CD4-positive, CD25-positive, alpha-beta regulatory T cell (primary cell): Measurements from ENCODE around the gene CH25H. TPM values are rescaled to one million over a fixed set of nuclear protein-coding genes. Genes with fewer than 3 reads are reported as not detected.
"Not testable (repeated sequence)": the region's sequence is repeated elsewhere in the genome, so short reads cannot be mapped to it uniquely, and the experiment has no call there.

Experiments
- ATAC-seq, 2 donors: fragments of 150-1000 bp; cut with Tn5 transposase; one replicate each; pipeline ENCODE4 v1.10.0; 2021; ENCODE audit warnings: low read depth in 2 of 2, moderate number of reproducible peaks in 2 of 2, moderate library complexity in 1 of 2
- DNase-seq, 3 donors: peaks; one replicate each; pipeline versions ENCODE4 v3.0.0 to v3.0.0-alpha.2; 2012 to 2022; ENCODE audit warnings: mixed read lengths in 1 of 3
- H3K27ac ChIP-seq: one replicate; pipeline ENCODE4 v1.7.0; 2013; ENCODE audit warnings: mild to moderate bottlenecking, low read length; ENCODE audit not compliant: insufficient read depth, poor library complexity, severe bottlenecking
- H3K27me3 ChIP-seq: one replicate; pipeline ENCODE4 v1.7.0; 2013; ENCODE audit warnings: low read length; ENCODE audit not compliant: control insufficient read depth, insufficient read depth
- H3K36me3 ChIP-seq: one replicate; pipeline ENCODE4 v1.7.0; 2013; ENCODE audit warnings: mild to moderate bottlenecking, low read length, moderate library complexity; ENCODE audit not compliant: control insufficient read depth, insufficient read depth
- H3K4me1 ChIP-seq: 2 replicates; pipeline ENCODE4 v1.7.0; 2013; ENCODE audit warnings: mild to moderate bottlenecking, low read length; ENCODE audit not compliant: insufficient read depth, control insufficient read depth, poor library complexity, severe bottlenecking
- H3K4me3 ChIP-seq: one replicate; pipeline ENCODE4 v1.7.0; 2013; ENCODE audit warnings: low read depth, mild to moderate bottlenecking, low read length, moderate library complexity
- H3K9me3 ChIP-seq, 2 experiments: 1 replicate in 1 of 2; 2 replicates in 1 of 2; pipeline ENCODE4 v1.7.0; 2013; ENCODE audit warnings: low read length in 2 of 2, mild to moderate bottlenecking in 1 of 2, moderate library complexity in 1 of 2; ENCODE audit not compliant: control insufficient read depth in 2 of 2
- H3K27ac Mint-ChIP-seq, 3 donors: one replicate each; pipeline ENCODE4 v1.8.0; 2020 to 2022; ENCODE audit warnings: mild to moderate bottlenecking in 3 of 3, mixed read lengths in 3 of 3, moderate library complexity in 2 of 3
- H3K27me3 Mint-ChIP-seq: one replicate; pipeline ENCODE4 v1.8.0; 2022; ENCODE audit warnings: mild to moderate bottlenecking, mixed read lengths
- H3K36me3 Mint-ChIP-seq: one replicate; pipeline ENCODE4 v1.8.0; 2020; ENCODE audit warnings: mixed read lengths
- H3K4me1 Mint-ChIP-seq, 4 donors: one replicate each; pipeline ENCODE4 v1.8.0; 2020 to 2022; ENCODE audit warnings: mixed read lengths in 4 of 4, mild to moderate bottlenecking in 1 of 4
- H3K4me3 Mint-ChIP-seq, 4 donors: one replicate each; pipeline ENCODE4 v1.8.0; 2020 to 2022; ENCODE audit warnings: mild to moderate bottlenecking in 4 of 4, mixed read lengths in 4 of 4, moderate library complexity in 3 of 4
- H3K9me3 Mint-ChIP-seq, 7 donors: one replicate each; pipeline ENCODE4 v1.8.0; 2020 to 2022; ENCODE audit warnings: mixed read lengths in 7 of 7, mild to moderate bottlenecking in 3 of 7, moderate library complexity in 2 of 7
- polyA plus RNA-seq, 4 donors: library from polyadenylated mRNA; unstranded; fragments of 300-500 nt; fragmentation: Illumina TruSeq; gene quantifications; one replicate each; pipeline ENCODE4 v1.2.3, GENCODE V29; 2021
- total RNA-seq: library from RNA; stranded (reverse); gene quantifications from one replicate; pipeline ENCODE4 v1.2.3, GENCODE V29; 2022

Gene CH25H
- total and polyA plus RNA-seq, 5 donors from 2014 or later, result 0.10 to 1.6 (median 0.99) TPM

DNA sequence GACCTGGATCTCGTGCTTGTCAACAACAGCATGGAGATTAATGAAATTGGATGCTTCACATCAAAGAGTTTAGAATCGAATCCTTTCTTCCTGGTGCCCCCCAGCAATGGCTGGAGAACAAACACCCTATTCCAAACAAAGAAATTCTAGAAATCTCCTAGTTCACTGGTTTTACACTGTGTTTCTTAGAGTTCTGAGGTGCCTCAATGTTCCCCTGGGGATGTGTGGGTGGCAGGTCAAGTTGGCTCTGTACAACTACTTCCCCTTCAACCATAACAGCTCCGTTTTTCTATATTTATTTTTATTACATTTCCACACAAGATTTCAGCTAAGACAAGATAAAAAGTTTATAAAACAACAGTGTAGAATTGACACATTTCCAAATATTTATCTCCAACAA lies 22.5 kb downstream of the CH25H start:
- no peak overlapping the region for H3K27ac Mint-ChIP-seq
- H3K27me3 Mint-ChIP-seq, result peaks cover 34% of the 10 kb centered on the region
- no peak overlapping the region for H3K4me3 Mint-ChIP-seq
- no peaks in the 10 kb centered on the region for H3K4me1 ChIP-seq
- no peaks in the 10 kb centered on the region for H3K36me3 Mint-ChIP-seq
- no peak overlapping the region for H3K27ac ChIP-seq
- DNase-seq (no peak), ATAC-seq (no peak)
- no peaks in the 10 kb centered on the region for H3K36me3 ChIP-seq
- H3K4me3 ChIP-seq, result no peak overlapping the region
- no peaks in the 10 kb centered on the region for H3K9me3 ChIP-seq
- peaks cover 16% of the 10 kb centered on the region for H3K27me3 ChIP-seq
- H3K4me1 Mint-ChIP-seq, result no peaks in the 10 kb centered on the region
- H3K9me3 Mint-ChIP-seq, result no peaks in the 10 kb centered on the region

DNA sequence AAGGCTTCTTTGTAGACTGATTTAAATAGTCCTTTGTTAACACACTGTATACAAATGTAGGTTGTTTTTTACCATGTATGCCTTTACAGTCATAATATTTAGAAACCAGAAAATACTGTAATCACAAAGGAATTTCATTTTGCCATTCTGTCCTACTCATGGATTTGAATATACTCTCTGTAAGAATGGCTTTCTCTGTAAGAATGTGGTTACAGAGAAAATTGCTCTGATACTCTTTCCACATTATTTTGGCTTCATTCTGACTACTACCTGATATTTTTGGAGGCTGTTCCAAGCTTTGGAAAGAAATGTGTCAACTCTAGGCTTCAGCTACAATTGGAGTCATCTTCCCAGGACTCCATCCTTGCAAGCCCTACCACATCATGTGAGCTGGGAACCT lies 23.5 kb downstream of the CH25H start:
- no peak overlapping the region for H3K27ac ChIP-seq
- H3K4me3 Mint-ChIP-seq, result no peak overlapping the region
- DNase-seq, result no peak
- no peak overlapping the region for H3K4me3 ChIP-seq
- H3K36me3 Mint-ChIP-seq, result no peaks in the 10 kb centered on the region
- H3K4me1 Mint-ChIP-seq, result no peaks in the 10 kb centered on the region
- H3K9me3 Mint-ChIP-seq, result no peaks in the 10 kb centered on the region
- no peak for ATAC-seq
- peaks cover 24% of the 10 kb centered on the region for H3K27me3 Mint-ChIP-seq
- no peaks in the 10 kb centered on the region for H3K9me3 ChIP-seq
- no peak overlapping the region for H3K27ac Mint-ChIP-seq
- H3K4me1 ChIP-seq, result no peaks in the 10 kb centered on the region
- H3K36me3 ChIP-seq, result no peaks in the 10 kb centered on the region
- peaks cover 20% of the 10 kb centered on the region for H3K27me3 ChIP-seq

DNA sequence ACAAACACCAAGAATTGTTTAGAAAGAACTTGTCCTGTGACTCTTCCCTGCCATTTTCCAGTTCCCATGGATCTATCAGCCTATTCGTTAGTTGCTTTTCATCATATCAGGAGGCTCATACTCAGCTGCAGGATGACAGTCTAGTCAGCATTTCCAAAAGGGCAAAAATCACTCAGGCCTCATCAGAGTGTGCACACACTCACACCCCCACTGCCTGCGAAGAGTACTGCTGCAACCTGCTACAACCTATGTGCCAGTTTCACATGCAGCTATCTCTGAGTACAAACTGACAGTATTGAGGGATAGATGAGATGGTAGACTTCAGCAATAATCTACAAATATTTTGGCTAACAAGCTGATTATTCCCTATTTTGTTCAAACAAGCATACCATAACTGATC lies 24.2 kb downstream of the CH25H start:
- H3K27ac Mint-ChIP-seq, result no peak overlapping the region
- no peak overlapping the region for H3K4me3 Mint-ChIP-seq
- Histone ChIP-seq H3K9me3 (no peaks in the 10 kb centered on the region), H3K27ac (no peak overlapping the region), H3K4me1 (no peaks in the 10 kb centered on the region), H3K27me3 (peaks cover 23% of the 10 kb centered on the region), H3K36me3 (no peaks in the 10 kb centered on the region), H3K4me3 (no peak overlapping the region)
- peaks cover 19% of the 10 kb centered on the region for H3K27me3 Mint-ChIP-seq
- H3K36me3 Mint-ChIP-seq, result no peaks in the 10 kb centered on the region
- no peaks in the 10 kb centered on the region for H3K4me1 Mint-ChIP-seq
- H3K9me3 Mint-ChIP-seq, result no peaks in the 10 kb centered on the region
- DNase-seq, result no peak
- ATAC-seq, result no peak

DNA sequence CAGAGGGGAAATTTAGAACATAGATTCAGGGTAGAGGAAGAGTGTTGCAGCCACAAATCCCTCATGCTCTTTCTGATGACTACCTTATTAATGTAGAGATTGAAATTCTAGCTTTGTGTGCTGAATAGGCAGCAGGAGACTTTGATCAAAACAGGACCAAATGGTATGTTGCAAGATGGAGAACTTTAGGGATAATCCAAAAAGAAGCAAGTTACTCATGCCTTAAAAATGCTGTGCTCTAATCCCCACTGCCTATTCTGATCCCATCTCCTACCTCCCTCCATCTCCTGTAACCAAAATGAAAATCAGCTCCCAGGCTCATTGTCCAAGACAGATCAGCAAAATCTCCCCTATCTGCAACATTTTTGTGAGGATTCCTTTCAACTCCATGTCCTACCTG lies 31.3 kb downstream of the CH25H start:
- ATAC-seq (no peak), DNase-seq (no peak)
- no peaks in the 10 kb centered on the region for H3K4me1 ChIP-seq
- H3K36me3 ChIP-seq, result no peaks in the 10 kb centered on the region
- H3K27me3 ChIP-seq, result peaks cover 35% of the 10 kb centered on the region
- H3K27me3 Mint-ChIP-seq, result peaks cover 20% of the 10 kb centered on the region
- no peak overlapping the region for H3K4me3 ChIP-seq
- H3K36me3 Mint-ChIP-seq, result no peaks in the 10 kb centered on the region
- no peak overlapping the region for H3K4me3 Mint-ChIP-seq
- H3K27ac ChIP-seq, result no peak overlapping the region
- H3K27ac Mint-ChIP-seq, result no peak overlapping the region
- no peaks in the 10 kb centered on the region for H3K9me3 ChIP-seq
- no peaks in the 10 kb centered on the region for H3K9me3 Mint-ChIP-seq
- peaks cover 0 to 2% (median 0%) of the 10 kb centered on the region in 4 donors for H3K4me1 Mint-ChIP-seq

DNA sequence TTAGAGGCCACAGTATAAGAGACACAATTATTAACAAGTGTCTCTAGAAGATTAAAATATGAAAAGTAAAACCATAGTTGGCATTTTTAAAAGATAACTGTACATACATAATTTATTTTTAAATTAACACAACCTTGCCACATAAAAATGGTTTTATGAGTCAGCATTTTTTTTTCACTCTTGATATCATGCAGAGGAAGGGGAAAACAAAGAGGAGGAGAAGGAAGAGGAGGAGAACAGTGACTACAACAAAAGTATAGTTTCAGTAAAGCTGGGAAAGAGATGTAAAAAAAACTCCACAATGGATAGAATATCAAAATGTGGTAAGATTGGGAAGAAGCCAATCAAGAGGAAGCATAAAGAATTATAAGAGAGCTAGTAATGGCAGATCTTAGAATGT lies 34.0 kb downstream of the CH25H start:
- H3K27ac Mint-ChIP-seq, result no peak overlapping the region
- no peak overlapping the region for H3K27ac ChIP-seq
- no peaks in the 10 kb centered on the region for H3K9me3 Mint-ChIP-seq
- no peaks in the 10 kb centered on the region for H3K36me3 Mint-ChIP-seq
- H3K9me3 ChIP-seq, result no peaks in the 10 kb centered on the region
- H3K4me1 ChIP-seq, result no peaks in the 10 kb centered on the region
- H3K4me3 Mint-ChIP-seq, result no peak overlapping the region
- ATAC-seq, result no peak
- no peak for DNase-seq
- H3K27me3 ChIP-seq, result peaks cover 24% of the 10 kb centered on the region
- peaks cover 20% of the 10 kb centered on the region for H3K27me3 Mint-ChIP-seq
- H3K4me3 ChIP-seq, result no peak overlapping the region
- peaks cover 0 to 2% (median 0%) of the 10 kb centered on the region in 4 donors for H3K4me1 Mint-ChIP-seq
- no peaks in the 10 kb centered on the region for H3K36me3 ChIP-seq

GRCh38 chr10:89171996-89172395 lies 35.1 kb downstream of the CH25H start:
- peaks cover 24% of the 10 kb centered on the region for H3K27me3 ChIP-seq
- ATAC-seq (no peak), DNase-seq (no peak)
- peaks cover 20% of the 10 kb centered on the region for H3K27me3 Mint-ChIP-seq
- no peak overlapping the region for H3K4me3 ChIP-seq
- H3K4me1 Mint-ChIP-seq, result peaks cover 0 to 2% (median 0%) of the 10 kb centered on the region in 4 donors
- no peaks in the 10 kb centered on the region for H3K4me1 ChIP-seq
- H3K36me3 ChIP-seq, result no peaks in the 10 kb centered on the region
- H3K27ac Mint-ChIP-seq, result no peak overlapping the region
- H3K36me3 Mint-ChIP-seq, result no peaks in the 10 kb centered on the region
- no peaks in the 10 kb centered on the region for H3K9me3 ChIP-seq
- no peak overlapping the region for H3K27ac ChIP-seq
- no peaks in the 10 kb centered on the region for H3K9me3 Mint-ChIP-seq
- no peak overlapping the region for H3K4me3 Mint-ChIP-seq

GRCh38 chr10:89171263-89171872 lies 35.7 kb downstream of the CH25H start:
- no peaks in the 10 kb centered on the region for H3K9me3 Mint-ChIP-seq
- Histone ChIP-seq H3K4me3 (no peak overlapping the region), H3K36me3 (no peaks in the 10 kb centered on the region), H3K27ac (no peak overlapping the region), H3K4me1 (no peaks in the 10 kb centered on the region), H3K27me3 (peaks cover 22% of the 10 kb centered on the region), H3K9me3 (no peaks in the 10 kb centered on the region)
- ATAC-seq (no peak), DNase-seq (no peak)
- no peak overlapping the region for H3K27ac Mint-ChIP-seq
- peaks cover 20% of the 10 kb centered on the region for H3K27me3 Mint-ChIP-seq
- H3K36me3 Mint-ChIP-seq, result no peaks in the 10 kb centered on the region
- no peak overlapping the region for H3K4me3 Mint-ChIP-seq
- H3K4me1 Mint-ChIP-seq, result peaks cover 0 to 2% (median 0%) of the 10 kb centered on the region in 4 donors

DNA sequence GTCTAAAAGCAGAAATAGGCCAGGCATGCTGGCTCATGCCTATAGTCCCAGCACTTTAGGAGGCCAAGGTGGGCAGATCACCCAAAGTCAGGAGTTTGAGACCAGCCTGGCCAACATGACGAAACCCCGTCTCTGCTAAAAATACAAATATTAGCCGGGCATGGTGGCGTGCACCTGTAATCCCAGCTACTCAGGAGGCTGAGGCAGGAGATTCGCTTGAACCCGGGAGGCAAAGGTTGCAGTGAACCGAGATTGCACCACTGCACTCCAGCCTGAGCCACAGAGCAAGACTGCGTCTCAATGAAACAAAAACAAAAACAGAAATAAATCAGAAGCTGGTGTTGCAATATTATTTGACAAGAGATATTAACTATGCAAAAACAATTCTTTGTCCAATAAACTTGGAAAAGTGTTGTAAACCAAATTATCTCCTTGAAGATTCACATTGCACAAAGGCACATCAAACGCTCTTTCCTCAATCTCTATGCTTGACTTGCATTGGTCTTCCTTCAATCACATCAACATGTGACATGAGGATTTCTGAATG lies 38.7 kb downstream of the CH25H start:
- not testable (repeated sequence) for H3K9me3 ChIP-seq, H3K27ac ChIP-seq, H3K9me3 Mint-ChIP-seq, H3K27ac Mint-ChIP-seq, H3K36me3 Mint-ChIP-seq, H3K4me3 ChIP-seq, H3K36me3 ChIP-seq, H3K4me3 Mint-ChIP-seq, H3K4me1 ChIP-seq, DNase-seq, ATAC-seq
- peaks cover 21% of the 10 kb centered on the region for H3K27me3 Mint-ChIP-seq
- peaks cover 17% of the 10 kb centered on the region for H3K27me3 ChIP-seq
- peaks cover 10 to 13% (median 11%) of the 10 kb centered on the region in 4 donors for H3K4me1 Mint-ChIP-seq
